Transverse colon (tissue), 4 donors: ENCODE results near the gene FSD1. TPM values are rescaled to one million over a fixed set of nuclear protein-coding genes. Genes with fewer than 3 reads are reported as not detected.

Experiments used
- DNase-seq: peaks from one replicate; pipeline ENCODE4 v3.0.0-alpha.2; 2019
- H3K27ac ChIP-seq, 4 donors: fragments of 200-600 bp; sonication (generic); 2 replicates each; pipeline ENCODE4 v1.5.1; 2016 to 2018; ENCODE audit warnings: inconsistent platforms in 4 of 4
- H3K27me3 ChIP-seq: fragments of 200-600 bp; sonication (generic); 2 replicates; pipeline ENCODE4 v1.5.1; 2017; ENCODE audit warnings: inconsistent platforms
- H3K36me3 ChIP-seq, 4 donors: fragments of 200-600 bp; sonication (generic); 2 replicates each; pipeline ENCODE4 v1.5.1; 2017 to 2019; ENCODE audit warnings: inconsistent platforms in 4 of 4
- H3K4me1 ChIP-seq, 4 donors: fragments of 200-600 bp; sonication (generic); 2 replicates each; pipeline ENCODE4 v1.5.1; 2017 to 2020; ENCODE audit warnings: inconsistent platforms in 4 of 4
- H3K4me3 ChIP-seq, 4 donors: fragments of 200-600 bp; sonication (generic); 1 replicate in 1 of 4; 2 replicates in 3 of 4; pipeline versions ENCODE4 v1.5.1 to v1.6.1; 2017 to 2019; ENCODE audit warnings: inconsistent platforms in 4 of 4
- H3K9me3 ChIP-seq, 2 donors: fragments of 200-600 bp; sonication (generic); 2 replicates each; pipeline ENCODE4 v1.5.1; 2017 to 2019; ENCODE audit warnings: inconsistent platforms in 2 of 2
- CTCF ChIP-seq, 5 experiments: fragments of 200-600 bp in 3 of 5; fragments of 450-650 bp in 2 of 5; sonication (generic) in 3 of 5; IDR thresholded peaks; 1 replicate in 2 of 5; 2 replicates in 3 of 5; pipeline ENCODE4 v1.5.1; 2016 to 2017; ENCODE audit warnings: antibody characterized with exemption in 5 of 5, inconsistent platforms in 3 of 5, mild to moderate bottlenecking in 2 of 5, moderate library complexity in 1 of 5
- EP300 ChIP-seq: sonication (generic); formaldehyde crosslinking; IDR thresholded peaks from one replicate; pipeline ENCODE4 v1.6.1; 2017; ENCODE audit warnings: antibody characterized with exemption, low read depth
- POLR2A ChIP-seq: fragments of 450-650 bp; IDR thresholded peaks from one replicate; pipeline ENCODE4 v1.6.1; 2016; ENCODE audit warnings: antibody characterized with exemption, mild to moderate bottlenecking, moderate library complexity
- POLR2AphosphoS5 ChIP-seq, 3 donors: sonication (generic); formaldehyde crosslinking; IDR thresholded peaks; one replicate each; pipeline ENCODE4 v1.6.1; 2016; ENCODE audit warnings: antibody characterized with exemption in 3 of 3
- WGBS, 2 donors: methylation state at CpG; one replicate each; pipeline ENCODE4 v1.1.5; 2018; ENCODE audit warnings: low coverage in 1 of 2; 5-methylcytosine and 5-hydroxymethylcytosine counted together
- in situ Hi-C, 4 donors: fragments of 200-750 bp; cut with MboI; loops; one replicate each; pipeline versions ENCODE4 v1.15.0 to v1.15.1; 2017; ENCODE audit warnings: low sequenced_read_pairs in 3 of 4, low pct_ligation_motif_present in 1 of 4, low pct_unique_long_range_greater_than_20kb in 1 of 4
- intact Hi-C: fragments of 100-400 bp; cut with DNase I; formaldehyde crosslinking; loops from one replicate; pipeline ENCODE4 v1.15.1; 2023; ENCODE audit warnings: low total_unique reads
- total RNA-seq, 4 donors: library from RNA; depleted of rRNA; stranded (reverse); fragments of >200 nt; gene quantifications; one replicate each; pipeline ENCODE4 v1.1.0, GENCODE V29; 2016

Gene FSD1
- total RNA-seq, 4 donors from 2014 or later, result 0.68 to 2.9 (median 1.5) TPM; not detected in 1

GRCh38 chr19:4260613-4261191, 43.7 kb upstream of the FSD1 start:
- Histone ChIP-seq H3K4me3 (no peak overlapping the region), H3K27ac (no peak overlapping the region), H3K36me3 (peaks cover 0 to 60% (median 32%) of the 10 kb centered on the region in 4 donors), H3K27me3 (no peaks in the 10 kb centered on the region), H3K9me3 (no peaks in the 10 kb centered on the region), H3K4me1 (peaks cover 0 to 3% (median 0%) of the 10 kb centered on the region in 4 donors)
- in situ Hi-C loops (loop anchor here in 2 of 4 donors (10.0 to 25.0 kb wide), 2 partner anchors 94 to 102 kb away; no protein-coding TSS in a partner anchor), intact Hi-C loops (loop anchor here (10.0 kb wide), 1 partner anchor 94 kb away; no protein-coding TSS in a partner anchor)
- no peak for DNase-seq
- no peak for TF ChIP-seq CTCF (IDR thresholded peaks at IDR 0.05)
- no peak for TF ChIP-seq EP300
- no peak for TF ChIP-seq POLR2A
- no peak for TF ChIP-seq POLR2AphosphoS5 (IDR thresholded peaks at IDR 0.05)
- whole genome bisulfite sequencing, 2 donors, result 97 to 100% methylated on average over 5 to 11 of the region's 11 CpGs

GRCh38 chr19:4264812-4265211, 39.6 kb upstream of the FSD1 start:
- intact Hi-C loops (loop anchor here (10.0 kb wide), 1 partner anchor 90 kb away; no protein-coding TSS in a partner anchor), in situ Hi-C loops (loop anchor here in 2 of 4 donors (10.0 to 25.0 kb wide), 2 partner anchors 90 to 97 kb away; no protein-coding TSS in a partner anchor)
- peaks cover 0 to 46% (median 16%) of the 10 kb centered on the region in 4 donors for H3K36me3 ChIP-seq

GRCh38 chr19:4266253-4267000, 38.0 kb upstream of the FSD1 start:
- no peaks in the 10 kb centered on the region for H3K27me3 ChIP-seq
- no peak overlapping the region for H3K4me3 ChIP-seq
- no peak for TF ChIP-seq POLR2AphosphoS5 (IDR thresholded peaks at IDR 0.05)
- no peak for TF ChIP-seq CTCF (IDR thresholded peaks at IDR 0.05)
- TF ChIP-seq EP300, result no peak
- no peak for TF ChIP-seq POLR2A
- 83 to 97% methylated on average over 6 to 18 of the region's 18 CpGs for WGBS, 2 donors
- H3K27ac ChIP-seq, result no peak overlapping the region
- no peak for DNase-seq
- peaks cover 0 to 31% (median 9%) of the 10 kb centered on the region in 4 donors for H3K36me3 ChIP-seq
- in situ Hi-C loops, result loop anchor here in 2 of 4 donors (10.0 to 25.0 kb wide), 2 partner anchors 88 to 96 kb away; no protein-coding TSS in a partner anchor
- peaks cover 0 to 14% (median 8%) of the 10 kb centered on the region in 4 donors for H3K4me1 ChIP-seq
- intact Hi-C loops, result loop anchor here (10.0 kb wide), 1 partner anchor 88 kb away; no protein-coding TSS in a partner anchor
- H3K9me3 ChIP-seq, result no peaks in the 10 kb centered on the region

More at GRCh38 chr19:4264812-4265211, 39.6 kb upstream of the FSD1 start:
- Histone ChIP-seq H3K4me1 (peaks cover 0 to 14% (median 8%) of the 10 kb centered on the region in 4 donors), H3K4me3 (no peak overlapping the region), H3K9me3 (no peaks in the 10 kb centered on the region), H3K27ac (peak overlapping the region in 1 of 4 donors; percentile 29), H3K27me3 (no peaks in the 10 kb centered on the region)
- WGBS, 2 donors, result 47 to 60% methylated on average over 3 to 4 of the region's 4 CpGs
- DNase-seq, result no peak
- TF ChIP-seq POLR2A (no peak), CTCF (IDR thresholded peaks at IDR 0.05) (no peak), EP300 (no peak), POLR2AphosphoS5 (IDR thresholded peaks at IDR 0.05) (no peak)
